ENCODE results near the gene B4GALNT3. TPM values are rescaled to one million over a fixed set of nuclear protein-coding genes. Genes with fewer than 3 reads are reported as not detected.
A peak's percentile ranks its signal among the peaks of the same experiment; 100 is the strongest.

B4GALNT3 gene
- total RNA-seq, 4 donors from 2014 or later, result 30.7 to 66.2 (median 35.0) TPM

DNA sequence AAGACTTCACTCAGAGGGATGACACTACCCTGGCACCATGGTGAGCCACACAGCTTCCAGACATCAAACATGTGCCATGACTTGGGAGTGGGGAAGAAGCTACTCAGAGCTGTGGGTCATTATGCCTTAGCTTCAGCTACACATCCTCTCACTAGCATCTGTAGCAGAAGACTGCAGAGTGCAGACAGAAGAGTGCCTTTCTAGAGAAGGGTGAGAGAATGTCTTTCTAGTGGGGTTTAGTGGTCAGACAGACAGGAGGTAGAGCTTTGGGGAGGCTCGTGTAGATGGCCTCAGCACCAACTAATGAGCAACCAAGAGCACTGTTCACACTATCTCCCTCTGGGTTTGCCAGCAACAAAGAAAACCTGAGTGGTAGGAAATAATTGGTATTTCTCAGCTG is 4.9 kb upstream of the B4GALNT3 start:
- no peak for TF ChIP-seq CTCF (IDR thresholded peaks at IDR 0.05)
- no peak for TF ChIP-seq POLR2A (IDR thresholded peaks at IDR 0.05)
- no peak for TF ChIP-seq POLR2AphosphoS5 (IDR thresholded peaks at IDR 0.05)
- no peak for TF ChIP-seq EP300 (IDR thresholded peaks at IDR 0.05)
- WGBS, result 46% methylated on average over 1 of the region's 1 CpG
- H3K9me3 ChIP-seq, result no peaks in the 10 kb centered on the region
- no peak for DNase-seq (ENCODE audit: low spot score in 2 of 2)
- H3K4me1 ChIP-seq, result peaks cover 12% of the 10 kb centered on the region
- H3K27me3 ChIP-seq, result no peaks in the 10 kb centered on the region
- no peak overlapping the region for H3K27ac ChIP-seq
- no peaks in the 10 kb centered on the region for H3K36me3 ChIP-seq
- H3K4me3 ChIP-seq, result no peak overlapping the region

DNA sequence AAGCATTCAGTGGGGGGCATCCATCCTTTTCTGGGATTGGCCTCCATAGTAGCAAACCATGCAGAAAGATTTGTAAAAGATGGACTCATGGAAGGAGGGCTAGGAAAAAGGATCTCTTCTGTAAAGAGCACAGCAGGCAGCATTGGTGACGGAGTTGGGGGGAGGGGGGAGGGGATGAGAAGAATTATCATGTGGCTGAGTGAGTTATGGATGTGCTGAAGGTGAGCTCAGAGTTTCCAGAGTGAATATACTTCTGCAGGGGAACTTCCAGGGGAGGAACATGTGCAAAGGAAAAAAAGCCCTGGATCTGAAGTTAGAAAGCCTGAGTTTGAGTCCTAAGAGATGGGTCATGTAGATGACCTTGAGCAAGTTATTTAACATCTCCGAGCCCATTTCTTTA is 3.9 kb upstream of the B4GALNT3 start:
- no peak overlapping the region for H3K27ac ChIP-seq
- DNase-seq (ENCODE audit: low spot score in 2 of 2), result no peak
- 64% methylated on average over 2 of the region's 2 CpGs for WGBS
- H3K4me1 ChIP-seq, result peaks cover 16% of the 10 kb centered on the region
- H3K27me3 ChIP-seq, result peaks cover 6% of the 10 kb centered on the region
- no peaks in the 10 kb centered on the region for H3K36me3 ChIP-seq
- no peak overlapping the region for H3K4me3 ChIP-seq
- H3K9me3 ChIP-seq, result no peaks in the 10 kb centered on the region
- TF ChIP-seq CTCF (IDR thresholded peaks at IDR 0.05) (no peak), POLR2AphosphoS5 (IDR thresholded peaks at IDR 0.05) (no peak), POLR2A (IDR thresholded peaks at IDR 0.05) (no peak), EP300 (IDR thresholded peaks at IDR 0.05) (no peak)

- Histone ChIP-seq H3K27me3 (peaks cover 8% of the 10 kb centered on the region), H3K9me3 (no peaks in the 10 kb centered on the region), H3K27ac (no peak overlapping the region), H3K4me1 (peaks cover 22% of the 10 kb centered on the region), H3K4me3 (no peak overlapping the region), H3K36me3 (no peaks in the 10 kb centered on the region)
- whole genome bisulfite sequencing, result 95% methylated on average over 4 of the region's 4 CpGs
- no peak for DNase-seq (ENCODE audit: low spot score in 2 of 2)
- no peak for TF ChIP-seq POLR2A (IDR thresholded peaks at IDR 0.05)
These were observed 2.1 kb upstream of the B4GALNT3 start for GRCh38 chr12:457676-458075.

- H3K27ac ChIP-seq, result peak overlapping the region; percentile 58
- WGBS, result 61% methylated on average over 5 of the region's 5 CpGs
- DNase-seq (ENCODE audit: low spot score in 2 of 2), result no peak
- peaks cover 8% of the 10 kb centered on the region for H3K27me3 ChIP-seq
- TF ChIP-seq POLR2AphosphoS5 (IDR thresholded peaks at IDR 0.05) (no peak), POLR2A (IDR thresholded peaks at IDR 0.05) (no peak), CTCF (IDR thresholded peaks at IDR 0.05) (no peak), EP300 (IDR thresholded peaks at IDR 0.05) (no peak)
- no peaks in the 10 kb centered on the region for H3K36me3 ChIP-seq
- H3K4me3 ChIP-seq, result peak overlapping the region; percentile 70
- H3K9me3 ChIP-seq, result no peaks in the 10 kb centered on the region
- peaks cover 22% of the 10 kb centered on the region for H3K4me1 ChIP-seq
These were observed 699 bp upstream of the B4GALNT3 start for GRCh38 chr12:459050-459429.

- no peak for DNase-seq (ENCODE audit: low spot score in 2 of 2)
- no peak for TF ChIP-seq POLR2AphosphoS5 (IDR thresholded peaks at IDR 0.05)
- no peak for TF ChIP-seq CTCF (IDR thresholded peaks at IDR 0.05)
- TF ChIP-seq POLR2A (IDR thresholded peaks at IDR 0.05), result no peak
- no peak for TF ChIP-seq EP300 (IDR thresholded peaks at IDR 0.05)
These were observed 807 bp downstream of the B4GALNT3 start for GRCh38 chr12:460261-461230.

More at GRCh38 chr12:460261-461230, 807 bp downstream of the B4GALNT3 start:
- H3K27me3 ChIP-seq, result peaks cover 8% of the 10 kb centered on the region
- H3K9me3 ChIP-seq, result no peaks in the 10 kb centered on the region
- no peaks in the 10 kb centered on the region for H3K36me3 ChIP-seq
- H3K4me3 ChIP-seq, result peak overlapping the region; percentile 70
- 13% methylated on average over 24 of the region's 109 CpGs for WGBS
- H3K4me1 ChIP-seq, result peaks cover 28% of the 10 kb centered on the region
- H3K27ac ChIP-seq, result peak overlapping the region; percentile 58
